Activated CD4-positive, alpha-beta T cell treated with anti-CD3 and anti-CD28 coated beads, Interleukin-2, amount 50 U/mL, for 48 hours (primary cell): ENCODE results near the gene AQP9.
"Not testable (repeated sequence)": the region's sequence is repeated elsewhere in the genome, so short reads cannot be mapped to it uniquely, and the experiment has no call there.

ENCODE experiments used
- DNase-seq, 2 experiments: peaks; one replicate each; pipeline ENCODE4 v3.0.0-alpha.2; 2020

AQP9 gene

GRCh38 chr15:58138106-58138505 is at the start of gene AQP9:
Gene AQP9 (plus strand): TSS chr15:58138381. CDS start chr15:58138566, 185 bp downstream.
- no peak for DNase-seq

- no peak for DNase-seq
Measured at GRCh38 chr15:58095415-58095814, 42.8 kb upstream of the AQP9 start.

GRCh38 chr15:58096529-58097084 is 41.6 kb upstream of the AQP9 start:
- DNase-seq: no peak

GRCh38 chr15:58103482-58103881 is 34.7 kb upstream of the AQP9 start:
- DNase-seq: no peak

- DNase-seq: no peak
Measured at GRCh38 chr15:58108117-58108516, 30.1 kb upstream of the AQP9 start.

- DNase-seq: no peak
Measured at GRCh38 chr15:58109419-58109818, 28.8 kb upstream of the AQP9 start.

- no peak for DNase-seq
Measured at GRCh38 chr15:58110999-58111717, 27.0 kb upstream of the AQP9 start.

- no peak for DNase-seq
Measured at GRCh38 chr15:58111718-58112104, 26.5 kb upstream of the AQP9 start.

GRCh38 chr15:58113358-58113757 is 24.8 kb upstream of the AQP9 start:
- DNase-seq: not testable (repeated sequence)

GRCh38 chr15:58114388-58114787 is 23.8 kb upstream of the AQP9 start:
- DNase-seq: no peak

GRCh38 chr15:58114812-58115211 is 23.4 kb upstream of the AQP9 start:
- no peak for DNase-seq

GRCh38 chr15:58115692-58116091 is 22.5 kb upstream of the AQP9 start:
- no peak for DNase-seq

- no peak for DNase-seq
Measured at GRCh38 chr15:58117619-58118018, 20.6 kb upstream of the AQP9 start.

GRCh38 chr15:58118272-58118671 is 19.9 kb upstream of the AQP9 start:
- DNase-seq: no peak

GRCh38 chr15:58119016-58119415 is 19.2 kb upstream of the AQP9 start:
- no peak for DNase-seq

GRCh38 chr15:58124585-58124984 is 13.6 kb upstream of the AQP9 start:
- no peak for DNase-seq

- no peak for DNase-seq
Measured at GRCh38 chr15:58125333-58125732, 12.8 kb upstream of the AQP9 start.

GRCh38 chr15:58134886-58135285 is 3.3 kb upstream of the AQP9 start:
- no peak for DNase-seq

GRCh38 chr15:58135511-58136174 is 2.5 kb upstream of the AQP9 start:
- no peak for DNase-seq

GRCh38 chr15:58136731-58137130 is 1.4 kb upstream of the AQP9 start:
- DNase-seq: no peak

- DNase-seq: no peak
Measured at GRCh38 chr15:58137686-58138085, 495 bp upstream of the AQP9 start.

GRCh38 chr15:58139276-58139988 is 1.3 kb downstream of the AQP9 start:
- no peak for DNase-seq

- DNase-seq: no peak
Measured at GRCh38 chr15:58139989-58140522, 1.9 kb downstream of the AQP9 start.
